GM18867 (cell line): ENCODE data around the gene ANKH.
"Not testable (repeated sequence)": the region's sequence is repeated elsewhere in the genome, so short reads cannot be mapped to it uniquely, and the experiment has no call there.

ENCODE experiments used
- ATAC-seq: cut with Tn5 transposase; IDR thresholded peaks from one replicate; pipeline ENCODE4 v1.9.1; 2021; ENCODE audit warnings: mild to moderate bottlenecking, moderate library complexity; ENCODE audit not compliant: unreplicated experiment

The ANKH gene

GRCh38 chr5:14859150-14859549, 12.4 kb downstream of the ANKH start:
- no peak for ATAC-seq

DNA sequence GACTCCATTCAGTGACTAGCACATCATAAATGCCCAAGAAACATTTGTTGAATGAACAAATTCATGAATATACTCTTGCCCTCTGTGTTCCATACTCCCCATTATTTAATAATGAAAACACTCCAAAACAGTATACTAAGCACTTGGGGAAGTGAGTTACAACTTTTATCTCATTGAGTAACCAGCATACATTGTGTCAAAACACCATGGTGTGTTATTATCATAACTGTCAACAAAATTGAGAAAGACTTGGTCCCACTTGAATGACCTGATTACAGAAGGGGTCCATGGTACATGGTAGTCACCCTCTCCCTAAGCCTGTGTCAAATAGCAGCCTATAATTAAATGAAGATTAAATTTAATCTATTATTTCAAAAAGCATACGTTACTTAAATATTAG, 16.2 kb downstream of the ANKH start:
- no peak for ATAC-seq

DNA sequence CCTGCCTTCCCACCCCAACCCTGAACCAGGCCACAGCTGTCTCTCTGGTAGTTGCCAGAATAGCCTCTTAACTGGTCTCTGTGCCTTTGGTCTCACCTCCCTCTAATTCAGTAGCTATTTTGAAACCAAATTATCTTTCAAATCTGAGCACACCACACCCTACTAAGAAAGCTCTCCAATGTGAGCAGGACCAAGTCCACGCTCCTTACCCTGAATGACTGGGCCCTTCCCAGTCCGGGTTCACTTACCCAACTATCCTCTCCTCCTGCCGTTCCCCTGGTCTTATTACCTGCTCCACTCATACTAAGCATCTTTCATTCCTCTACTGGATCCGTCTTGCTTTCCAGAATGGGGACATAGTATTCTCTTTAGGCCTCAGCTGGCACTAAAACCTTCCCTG, 16.8 kb downstream of the ANKH start:
- ATAC-seq = no peak

DNA sequence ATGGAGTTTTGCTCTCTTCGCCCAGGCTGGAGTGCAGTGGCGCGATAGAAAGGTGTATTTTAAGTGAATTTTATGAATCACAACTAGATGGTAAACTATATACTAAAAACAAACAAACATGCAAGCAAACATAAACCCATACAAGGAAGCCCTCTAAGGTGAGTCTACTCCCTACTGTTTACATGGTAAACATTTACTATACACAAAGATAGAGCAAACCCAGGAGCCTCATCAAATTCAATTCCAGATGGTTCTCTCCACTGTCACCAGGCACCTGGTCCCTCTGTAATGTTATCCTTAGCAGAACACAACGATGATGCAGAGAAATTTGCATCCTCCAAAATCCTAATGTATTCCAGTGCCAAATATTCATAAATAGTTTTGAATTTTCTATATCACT, 17.9 kb downstream of the ANKH start:
- no peak for ATAC-seq

GRCh38 chr5:14852779-14853178, 18.8 kb downstream of the ANKH start:
- no peak for ATAC-seq

DNA sequence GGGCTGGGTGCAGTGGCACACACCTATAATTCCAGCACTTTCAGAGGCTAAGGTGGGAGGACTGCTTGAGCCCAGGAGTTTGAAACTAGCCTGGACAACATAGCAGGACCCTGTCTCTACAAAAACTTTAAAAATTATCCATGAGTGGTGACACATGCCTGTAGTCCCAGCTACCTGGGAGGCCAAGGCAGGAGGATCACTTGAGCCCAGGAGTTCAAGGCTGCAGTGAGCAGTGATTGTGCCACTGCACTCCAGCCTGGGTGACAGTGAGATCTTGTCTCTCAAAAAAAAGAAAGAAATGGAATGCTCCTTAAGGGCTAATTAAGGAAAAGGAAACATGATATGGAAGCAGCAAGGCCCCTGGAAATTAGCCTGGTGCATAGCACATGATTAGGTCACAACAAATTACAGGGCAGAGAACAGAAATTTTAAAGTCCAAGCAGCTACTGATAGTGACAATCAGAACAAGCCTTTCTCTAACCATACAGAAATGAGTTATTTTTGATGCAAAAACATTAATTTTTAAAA, 19.5 kb downstream of the ANKH start:
- no peak for ATAC-seq

DNA sequence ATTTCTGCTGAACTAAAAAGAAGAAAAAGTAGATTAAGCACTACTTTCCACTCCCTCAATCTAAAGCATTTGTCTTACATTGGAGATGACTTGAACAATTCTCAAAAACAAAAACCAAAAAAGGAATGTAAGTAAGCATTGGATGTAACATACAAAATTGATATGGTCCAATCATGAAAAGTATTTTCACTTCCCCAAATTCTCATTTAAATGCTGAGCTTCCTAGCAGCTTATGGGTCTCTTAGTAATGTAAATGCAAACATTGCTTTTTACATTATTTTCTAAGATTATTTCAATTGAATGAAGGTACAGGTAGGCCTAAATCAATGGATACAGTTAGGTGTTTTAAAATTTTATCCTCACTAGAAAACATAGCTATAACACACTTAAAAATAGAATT, 20.0 kb downstream of the ANKH start:
- no peak for ATAC-seq

DNA sequence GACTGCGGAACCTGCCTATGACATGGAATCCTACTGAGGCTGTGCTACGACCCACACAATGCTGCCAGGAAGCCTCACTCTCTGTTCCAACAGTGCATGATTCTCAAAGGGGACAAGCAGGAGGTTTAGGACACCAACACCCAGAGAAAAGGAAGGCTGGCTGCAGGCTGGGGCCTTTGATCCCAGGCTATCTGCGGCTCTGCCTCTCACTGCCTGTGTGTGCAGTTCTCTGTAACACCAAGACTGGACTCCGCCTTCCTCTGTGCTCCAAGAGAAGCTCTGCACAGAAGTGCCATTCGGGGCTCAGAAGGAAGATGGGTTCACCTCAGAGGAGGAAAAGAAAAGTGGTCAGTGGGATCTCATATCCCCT, 20.5 kb downstream of the ANKH start:
- no peak for ATAC-seq

DNA sequence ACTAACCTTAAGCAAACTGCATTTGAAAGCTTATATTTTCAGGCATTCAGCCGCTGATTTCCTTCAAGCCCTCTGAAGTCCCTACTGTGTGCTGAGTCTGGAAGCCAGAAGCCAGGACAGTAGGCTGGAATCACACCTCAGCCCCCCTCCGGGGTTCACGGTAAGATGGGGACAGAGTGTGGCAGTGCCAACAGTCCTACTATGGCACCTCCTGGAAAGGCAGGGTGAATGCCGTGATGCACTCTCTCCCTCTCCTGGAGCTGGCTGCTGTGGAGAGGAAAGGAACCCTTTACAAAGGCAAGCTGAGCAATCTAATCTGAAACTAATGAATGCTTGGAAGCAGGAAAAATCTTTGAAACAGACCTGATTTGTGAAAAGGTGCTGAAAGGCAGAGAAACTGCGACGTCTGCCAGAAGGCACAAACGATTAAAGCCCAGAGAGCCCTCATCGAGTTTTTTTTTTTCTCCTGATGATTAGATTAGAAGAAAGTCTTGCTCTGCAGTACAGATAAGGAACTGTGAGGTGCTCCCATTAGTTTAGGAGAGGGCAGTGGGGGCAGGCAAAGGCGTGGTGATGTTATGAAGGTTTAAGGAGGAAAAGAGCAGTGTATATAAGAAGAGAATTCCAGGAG, 21.0 kb downstream of the ANKH start:
- no peak for ATAC-seq

- no peak for ATAC-seq
Measured at GRCh38 chr5:14849516-14850294, 21.9 kb downstream of the ANKH start.

- ATAC-seq = not testable (repeated sequence)
Measured at GRCh38 chr5:14848942-14849341, 22.6 kb downstream of the ANKH start.

DNA sequence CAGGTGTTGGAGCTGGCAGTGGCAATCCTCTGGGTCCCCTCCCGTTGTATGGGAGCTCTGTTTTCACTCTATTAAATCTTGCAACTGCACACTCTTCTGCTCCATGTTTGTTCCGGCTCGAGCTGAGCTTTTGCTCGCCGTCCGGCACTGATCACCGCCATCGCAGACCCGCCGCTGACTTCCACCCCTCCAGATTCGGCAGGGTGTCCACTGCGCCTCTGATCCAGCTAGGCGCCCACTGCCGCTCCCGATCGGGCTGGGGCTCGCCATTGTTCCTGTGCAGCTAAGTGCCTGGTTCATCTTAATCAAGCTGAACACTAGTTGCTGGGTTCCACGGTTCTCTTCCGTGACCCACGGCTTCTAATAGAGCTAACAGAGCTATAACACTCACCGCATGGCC, 23.2 kb downstream of the ANKH start:
- ATAC-seq = no peak

GRCh38 chr5:14847471-14847870, 24.1 kb downstream of the ANKH start:
- no peak for ATAC-seq

DNA sequence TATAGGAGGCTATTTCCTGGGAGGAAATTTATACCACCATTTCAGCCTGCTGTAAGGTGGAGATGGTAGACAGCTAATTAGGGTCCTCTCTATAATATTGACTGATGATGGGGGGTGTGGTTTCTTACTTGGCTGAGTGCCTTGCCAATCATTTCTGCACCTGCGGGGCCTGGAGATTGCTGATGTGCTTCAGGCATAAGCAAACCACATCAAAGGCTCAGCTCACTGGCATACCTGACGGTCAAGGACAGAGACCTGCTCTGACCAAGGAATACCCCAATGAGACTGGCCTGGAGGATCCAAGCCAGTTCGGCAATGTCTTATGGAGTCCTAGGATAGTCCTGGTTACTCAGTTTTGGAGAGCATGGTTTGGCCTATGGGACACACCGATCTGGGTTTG, 29.5 kb downstream of the ANKH start:
- no peak for ATAC-seq

- no peak for ATAC-seq
Measured at GRCh38 chr5:14840624-14841023, 31.0 kb downstream of the ANKH start.

DNA sequence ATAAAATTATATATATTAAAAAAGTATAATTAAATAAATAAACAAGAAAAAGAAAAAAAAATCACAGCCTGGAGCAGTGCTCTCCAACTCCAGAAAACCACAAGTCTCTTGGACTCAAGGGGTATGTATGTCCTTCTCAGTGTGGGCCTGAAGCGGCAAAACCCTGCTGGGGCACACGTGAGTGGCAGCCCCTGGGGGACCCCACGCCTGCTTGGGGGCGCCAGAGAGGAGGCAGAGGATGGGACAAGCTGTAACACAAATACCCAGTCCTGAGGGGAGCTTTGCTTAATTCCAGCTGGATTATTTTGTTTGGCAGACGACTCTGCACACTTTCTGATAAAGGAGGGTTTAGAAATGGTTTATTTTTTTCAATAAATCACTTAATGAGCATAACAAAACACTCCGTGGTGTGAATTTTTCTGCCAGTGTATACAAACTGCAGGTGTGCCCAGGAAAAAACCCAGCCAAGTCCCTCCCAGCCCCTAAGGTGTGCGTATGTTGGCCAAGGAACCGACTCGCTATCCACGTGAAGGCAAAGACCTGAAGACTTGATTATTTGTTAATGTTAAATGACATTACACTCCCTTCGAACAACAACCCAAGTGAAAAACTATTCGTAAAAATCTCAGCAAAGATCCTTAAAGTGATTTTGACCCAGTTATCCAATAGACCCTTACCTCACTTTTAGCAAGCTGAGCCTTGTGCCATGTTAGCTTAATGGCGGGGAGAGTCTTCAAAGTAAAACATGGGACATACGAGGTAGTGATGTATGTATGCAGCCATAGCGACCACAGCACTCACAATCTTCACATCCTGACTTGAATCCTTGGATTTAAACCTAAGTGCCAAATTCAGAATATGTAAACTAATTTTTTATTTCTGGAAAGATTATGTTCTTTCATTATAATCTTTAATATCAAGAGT, 32.9 kb downstream of the ANKH start:
- no peak for ATAC-seq

GRCh38 chr5:14837423-14838122, 34.0 kb downstream of the ANKH start:
- not testable (repeated sequence) for ATAC-seq

- no peak for ATAC-seq
Measured at GRCh38 chr5:14834584-14835550, 36.7 kb downstream of the ANKH start.

- ATAC-seq = no peak
Measured at GRCh38 chr5:14834062-14834461, 37.5 kb downstream of the ANKH start.

DNA sequence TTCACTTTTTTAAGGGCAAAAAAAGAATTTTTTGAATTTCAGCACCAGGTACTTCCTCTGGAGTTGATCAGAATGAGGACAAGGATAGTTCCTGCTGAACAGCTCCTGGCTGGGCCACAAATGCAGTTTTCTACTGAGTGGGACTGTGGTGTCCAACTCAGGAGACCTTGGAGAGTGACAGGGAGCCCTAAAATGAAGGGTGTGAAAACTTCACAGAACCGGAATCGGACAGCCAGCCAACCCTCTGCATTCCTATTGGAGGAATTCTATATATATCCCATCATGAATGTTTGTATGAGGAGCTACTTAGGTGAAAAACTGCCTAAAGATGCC, 40.6 kb downstream of the ANKH start:
- no peak for ATAC-seq
